Neural cell (in vitro differentiated cells): ENCODE results near the gene ABHD10. TPM values are rescaled to one million over a fixed set of nuclear protein-coding genes. Genes with fewer than 3 reads are reported as not detected.

Source experiments
- H2AFZ ChIP-seq: fragments of 200-600, 300-800 bp; sonication (generic), shearing (Covaris generic); 2 replicates; pipeline ENCODE4 v1.6.0; 2014; ENCODE audit warnings: low read depth, mild to moderate bottlenecking, antibody characterized with exemption, low read length, moderate library complexity
- H3F3A ChIP-seq: fragments of 200-600 bp; shearing (Covaris generic); 2 replicates; pipeline ENCODE4 v1.6.1; 2016; ENCODE audit warnings: mild to moderate bottlenecking, moderate library complexity, mixed read lengths, antibody characterized with exemption, low read length; ENCODE audit not compliant: insufficient read depth, poor library complexity, severe bottlenecking
- H3K27ac ChIP-seq: fragments of 200-600, 300-800 bp; sonication (generic), shearing (Covaris generic); 2 replicates; pipeline ENCODE4 v1.5.1; 2014; ENCODE audit warnings: mild to moderate bottlenecking, low read length, moderate library complexity
- H3K27me3 ChIP-seq: fragments of 300-800, 200-600 bp; sonication (generic), shearing (Covaris generic); 2 replicates; pipeline ENCODE4 v1.6.0; 2014; ENCODE audit warnings: mild to moderate bottlenecking, low read depth, low read length, moderate library complexity; ENCODE audit not compliant: insufficient read depth
- H3K36me3 ChIP-seq: fragments of 300-800, 200-600 bp; sonication (generic), shearing (Covaris generic); 2 replicates; pipeline ENCODE4 v1.5.1; 2014; ENCODE audit warnings: mild to moderate bottlenecking, antibody characterized with exemption, low read length, moderate library complexity; ENCODE audit not compliant: insufficient read depth
- H3K4me2 ChIP-seq: fragments of 300-800, 200-600 bp; sonication (generic), shearing (Covaris generic); 2 replicates; pipeline ENCODE4 v1.6.0; 2014; ENCODE audit warnings: mild to moderate bottlenecking, low read length
- H3K4me3 ChIP-seq: fragments of 300-800, 200-600 bp; sonication (generic), shearing (Covaris generic); 2 replicates; pipeline ENCODE4 v1.5.1; 2014; ENCODE audit warnings: mild to moderate bottlenecking, low read length, moderate library complexity
- H3K79me2 ChIP-seq: fragments of 200-600 bp; shearing (Covaris generic); replicated peaks from 2 replicates; pipeline ENCODE4 v1.6.0; 2014; ENCODE audit warnings: mild to moderate bottlenecking, low read length, moderate library complexity; ENCODE audit not compliant: insufficient read depth
- H3K9ac ChIP-seq: fragments of 300-800, 200-600 bp; sonication (generic), shearing (Covaris generic); 2 replicates; pipeline ENCODE4 v1.6.1; 2016; ENCODE audit warnings: mild to moderate bottlenecking, low read length, mixed read lengths
- H3K9me2 ChIP-seq: fragments of 200-600 bp; shearing (Covaris generic); 2 replicates; pipeline ENCODE4 v1.6.1; 2016; ENCODE audit warnings: mild to moderate bottlenecking, low read length, mixed read lengths; ENCODE audit not compliant: insufficient read depth
- H3K9me3 ChIP-seq: fragments of 200-600, 300-800 bp; sonication (generic), shearing (Covaris generic); 2 replicates; pipeline ENCODE4 v1.6.1; 2016; ENCODE audit warnings: mild to moderate bottlenecking, mixed run types, low read length, moderate library complexity, mixed read lengths
- H4K20me1 ChIP-seq: fragments of 200-600 bp; shearing (Covaris generic); 2 replicates; pipeline ENCODE4 v1.6.1; 2016; ENCODE audit warnings: mild to moderate bottlenecking, mixed run types; ENCODE audit not compliant: insufficient read depth
- EP300 ChIP-seq: fragments of 450-650 bp; conservative IDR thresholded peaks from 2 replicates; pipeline ENCODE4 v1.6.1; 2014; ENCODE audit warnings: antibody characterized with exemption, mild to moderate bottlenecking, moderate library complexity; ENCODE audit not compliant: poor library complexity, severe bottlenecking
- EZH2 ChIP-seq: fragments of 200-600, 300-800 bp; shearing (Covaris generic), sonication (generic); IDR thresholded peaks from 2 replicates; pipeline ENCODE4 v1.6.1; 2014; ENCODE audit warnings: antibody characterized with exemption, low read length, borderline replicate concordance, mild to moderate bottlenecking; ENCODE audit not compliant: insufficient read depth, poor library complexity, severe bottlenecking
- MXI1 ChIP-seq: fragments of 450-650 bp; conservative IDR thresholded peaks from 2 replicates; pipeline ENCODE4 v1.6.1; 2014; ENCODE audit warnings: antibody characterized with exemption, mild to moderate bottlenecking; ENCODE audit not compliant: poor library complexity, severe bottlenecking
- POLR2AphosphoS5 ChIP-seq: IDR thresholded peaks from 2 replicates; pipeline ENCODE4 v1.6.1; 2012
- RAD21 ChIP-seq: fragments of 450-650 bp; conservative IDR thresholded peaks from 2 replicates; pipeline ENCODE4 v1.6.1; 2014; ENCODE audit warnings: antibody characterized with exemption, mild to moderate bottlenecking, moderate library complexity
- REST ChIP-seq: IDR thresholded peaks from 2 replicates; pipeline ENCODE4 v1.6.1; 2012; ENCODE audit warnings: borderline replicate concordance
- SMC3 ChIP-seq: fragments of 450-650 bp; conservative IDR thresholded peaks from 2 replicates; pipeline ENCODE4 v1.6.1; 2014; ENCODE audit warnings: antibody characterized with exemption, mild to moderate bottlenecking, moderate library complexity; ENCODE audit not compliant: poor library complexity
- TAF1 ChIP-seq: IDR thresholded peaks from 2 replicates; pipeline ENCODE4 v1.6.1; 2012; ENCODE audit warnings: low read depth
- polyA plus RNA-seq: library from polyadenylated mRNA; depleted of rRNA; stranded (reverse); fragments of >200 nt; gene quantifications from 2 replicates; pipeline ENCODE4 v1.2.3, GENCODE V29; 2014
- TF ChIP-seq, protein P1 (sequence below): fragments of 450-650 bp; IDR thresholded peaks from 2 replicates; pipeline ENCODE4 v1.5.1; 2014; ENCODE audit warnings: antibody characterized with exemption, mild to moderate bottlenecking, moderate library complexity; ENCODE audit not compliant: poor library complexity, severe bottlenecking

The ABHD10 gene
- polyA plus RNA-seq, 1 donor from 2014 or later: 84.7 TPM

DNA sequence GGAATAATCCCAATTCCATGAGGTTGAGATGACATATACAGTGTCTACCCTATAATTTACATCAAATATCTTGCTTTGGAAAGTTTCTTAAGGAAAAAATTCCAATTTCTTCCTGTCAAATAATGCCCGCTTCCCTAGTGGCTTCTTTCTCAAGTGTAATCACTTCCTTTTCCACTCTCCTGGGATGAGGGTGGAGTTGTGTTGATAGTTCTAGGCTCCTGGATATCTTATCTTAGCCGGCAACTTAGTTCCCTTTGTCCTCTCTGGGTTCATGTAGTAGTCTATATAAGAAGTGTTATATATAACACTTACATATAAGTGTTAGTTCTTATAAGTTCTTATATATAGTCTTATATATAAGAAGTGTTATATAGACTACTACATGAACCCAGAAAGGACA, 30.8 kb downstream of the ABHD10 start:
- H3K27ac ChIP-seq: no peak overlapping the region
- peaks cover 16% of the 10 kb centered on the region for H3K36me3 ChIP-seq
- H3K79me2 ChIP-seq: peaks cover 22% of the 10 kb centered on the region

GRCh38 chr3:112010636-112011035, 31.8 kb downstream of the ABHD10 start:
- H3K4me2 ChIP-seq: no peak overlapping the region
- no peak overlapping the region for H3K27ac ChIP-seq
- H3K27me3 ChIP-seq: no peaks in the 10 kb centered on the region
- no peaks in the 10 kb centered on the region for H3K9me2 ChIP-seq
- no peak overlapping the region for H3K9ac ChIP-seq
- H3K79me2 ChIP-seq: peaks cover 14% of the 10 kb centered on the region
- no peak overlapping the region for H3K4me3 ChIP-seq
- H3F3A ChIP-seq: no peaks in the 10 kb centered on the region
- no peaks in the 10 kb centered on the region for H4K20me1 ChIP-seq
- H3K9me3 ChIP-seq: no peaks in the 10 kb centered on the region
- H3K36me3 ChIP-seq: peaks cover 11% of the 10 kb centered on the region
- H2AFZ ChIP-seq: no peak overlapping the region
- no peak for TF ChIP-seq SMC3
- no peak for TF ChIP-seq EP300
- TF ChIP-seq POLR2AphosphoS5: no peak
- TF ChIP-seq MXI1: no peak
- no peak for TF ChIP-seq EZH2
- TF ChIP-seq TAF1: no peak
- no peak for TF ChIP-seq REST
- TF ChIP-seq, protein P1, sequence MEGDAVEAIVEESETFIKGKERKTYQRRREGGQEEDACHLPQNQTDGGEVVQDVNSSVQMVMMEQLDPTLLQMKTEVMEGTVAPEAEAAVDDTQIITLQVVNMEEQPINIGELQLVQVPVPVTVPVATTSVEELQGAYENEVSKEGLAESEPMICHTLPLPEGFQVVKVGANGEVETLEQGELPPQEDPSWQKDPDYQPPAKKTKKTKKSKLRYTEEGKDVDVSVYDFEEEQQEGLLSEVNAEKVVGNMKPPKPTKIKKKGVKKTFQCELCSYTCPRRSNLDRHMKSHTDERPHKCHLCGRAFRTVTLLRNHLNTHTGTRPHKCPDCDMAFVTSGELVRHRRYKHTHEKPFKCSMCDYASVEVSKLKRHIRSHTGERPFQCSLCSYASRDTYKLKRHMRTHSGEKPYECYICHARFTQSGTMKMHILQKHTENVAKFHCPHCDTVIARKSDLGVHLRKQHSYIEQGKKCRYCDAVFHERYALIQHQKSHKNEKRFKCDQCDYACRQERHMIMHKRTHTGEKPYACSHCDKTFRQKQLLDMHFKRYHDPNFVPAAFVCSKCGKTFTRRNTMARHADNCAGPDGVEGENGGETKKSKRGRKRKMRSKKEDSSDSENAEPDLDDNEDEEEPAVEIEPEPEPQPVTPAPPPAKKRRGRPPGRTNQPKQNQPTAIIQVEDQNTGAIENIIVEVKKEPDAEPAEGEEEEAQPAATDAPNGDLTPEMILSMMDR: no peak

More for the DNA sequence above, 30.8 kb downstream of the ABHD10 start:
- no peak overlapping the region for H3K4me2 ChIP-seq
- no peak for TF ChIP-seq RAD21
- no peak for TF ChIP-seq SMC3
- no peak for TF ChIP-seq TAF1
- no peak for TF ChIP-seq EZH2
- TF ChIP-seq, protein P1: no peak
- TF ChIP-seq EP300: no peak
- no peak for TF ChIP-seq POLR2AphosphoS5
- no peak for TF ChIP-seq REST
- TF ChIP-seq MXI1: no peak
- no peaks in the 10 kb centered on the region for H3K9me3 ChIP-seq
- H4K20me1 ChIP-seq: no peaks in the 10 kb centered on the region
- H3K9me2 ChIP-seq: no peaks in the 10 kb centered on the region
- H2AFZ ChIP-seq: no peak overlapping the region
- H3F3A ChIP-seq: no peaks in the 10 kb centered on the region
- no peak overlapping the region for H3K4me3 ChIP-seq
- H3K9ac ChIP-seq: no peak overlapping the region
- no peaks in the 10 kb centered on the region for H3K27me3 ChIP-seq
